Activated gamma-delta T cell treated with anti-CD3 and anti-CD28 coated beads, Interleukin-2, amount 50 U/mL, for 16 hours (primary cell): ENCODE data around the gene LY6G6F.

ENCODE experiments used
- DNase-seq: peaks from one replicate; pipeline ENCODE4 v3.0.0-alpha.2; 2020; ENCODE audit warnings: low read depth

The LY6G6F gene

DNA sequence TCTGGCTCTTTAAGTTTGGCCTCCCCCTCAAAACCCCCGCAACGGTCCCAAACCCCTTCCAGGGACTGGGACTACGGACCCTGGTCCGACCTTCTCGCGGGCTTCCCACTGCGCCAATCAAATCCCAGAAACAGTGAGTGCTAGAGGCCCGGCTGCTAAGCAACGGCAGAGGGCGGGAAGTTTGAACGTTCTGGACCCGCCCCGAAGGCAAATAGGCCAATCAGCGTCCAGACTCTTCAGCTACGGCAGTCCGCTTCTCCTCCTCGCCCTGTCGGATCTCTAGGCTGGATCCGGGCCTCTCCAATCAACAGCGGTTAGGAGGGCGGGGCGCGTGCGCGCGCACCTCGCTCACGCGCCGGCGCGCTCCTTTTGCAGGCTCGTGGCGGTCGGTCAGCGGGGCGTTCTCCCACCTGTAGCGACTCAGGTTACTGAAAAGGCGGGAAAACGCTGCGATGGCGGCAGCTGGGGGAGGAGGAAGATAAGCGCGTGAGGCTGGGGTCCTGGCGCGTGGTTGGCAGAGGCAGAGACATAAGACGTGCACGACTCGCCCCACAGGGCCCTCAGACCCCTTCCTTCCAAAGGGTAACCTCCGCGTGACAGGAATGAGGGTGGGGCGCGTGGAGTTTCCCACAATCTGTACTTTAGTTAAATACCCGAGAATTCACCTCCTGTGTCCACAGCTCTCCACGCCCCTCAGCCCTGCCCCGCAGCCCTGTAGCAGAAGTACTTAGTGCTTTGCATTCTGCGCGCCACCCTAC is 33.2 kb downstream of the LY6G6F start, which contains the start of gene MSH5:
MSH5 (plus strand) TSS at position 367 of the 758 bp plus-strand sequence. CDS start 462 bp downstream, outside the sequence.
- peak; percentile 91 for DNase-seq

- DNase-seq, result no peak
These were observed 33.9 kb downstream of the LY6G6F start for GRCh38 chr6:31740397-31741223.

DNA sequence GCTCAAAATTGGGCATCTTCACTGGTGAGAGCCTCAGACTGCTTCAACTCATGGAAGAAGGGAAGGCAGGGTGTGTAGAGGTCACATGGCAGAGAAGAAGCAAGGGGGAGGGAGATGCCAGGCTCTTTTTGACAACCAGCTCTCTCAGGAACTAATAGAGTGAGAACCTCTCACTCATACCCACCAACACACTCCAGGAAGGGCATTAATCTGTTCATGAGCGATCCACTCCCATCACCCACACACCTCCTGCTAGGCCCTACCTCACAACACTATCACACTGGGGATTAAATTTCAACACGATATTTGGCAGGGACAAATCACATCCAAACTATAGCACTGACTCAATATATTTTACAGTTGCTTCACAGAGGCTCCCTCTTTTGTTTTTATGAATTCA is 35.1 kb downstream of the LY6G6F start:
- DNase-seq, result no peak

GRCh38 chr6:31742894-31743293 is 36.2 kb downstream of the LY6G6F start:
- DNase-seq, result no peak

DNA sequence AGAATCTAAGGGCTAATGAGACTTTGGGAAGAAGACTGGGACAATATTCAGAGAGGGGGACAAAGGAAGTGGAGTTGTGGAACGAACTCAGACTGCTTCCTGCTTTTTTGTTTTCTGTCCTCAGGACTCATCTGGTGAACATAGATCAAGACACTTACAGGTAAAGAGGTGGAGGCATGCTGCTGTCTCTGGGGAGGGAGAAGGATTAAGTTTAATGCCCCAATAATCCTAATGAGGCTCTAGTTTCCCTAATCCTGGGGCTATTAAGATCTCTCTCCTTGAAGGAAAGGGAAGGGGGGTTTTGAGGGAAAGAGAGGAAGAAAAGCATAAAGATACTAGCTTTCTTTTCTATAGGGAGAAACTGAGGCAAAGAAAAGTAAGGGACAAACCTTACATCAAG is 37.8 kb downstream of the LY6G6F start:
- DNase-seq, result no peak

DNA sequence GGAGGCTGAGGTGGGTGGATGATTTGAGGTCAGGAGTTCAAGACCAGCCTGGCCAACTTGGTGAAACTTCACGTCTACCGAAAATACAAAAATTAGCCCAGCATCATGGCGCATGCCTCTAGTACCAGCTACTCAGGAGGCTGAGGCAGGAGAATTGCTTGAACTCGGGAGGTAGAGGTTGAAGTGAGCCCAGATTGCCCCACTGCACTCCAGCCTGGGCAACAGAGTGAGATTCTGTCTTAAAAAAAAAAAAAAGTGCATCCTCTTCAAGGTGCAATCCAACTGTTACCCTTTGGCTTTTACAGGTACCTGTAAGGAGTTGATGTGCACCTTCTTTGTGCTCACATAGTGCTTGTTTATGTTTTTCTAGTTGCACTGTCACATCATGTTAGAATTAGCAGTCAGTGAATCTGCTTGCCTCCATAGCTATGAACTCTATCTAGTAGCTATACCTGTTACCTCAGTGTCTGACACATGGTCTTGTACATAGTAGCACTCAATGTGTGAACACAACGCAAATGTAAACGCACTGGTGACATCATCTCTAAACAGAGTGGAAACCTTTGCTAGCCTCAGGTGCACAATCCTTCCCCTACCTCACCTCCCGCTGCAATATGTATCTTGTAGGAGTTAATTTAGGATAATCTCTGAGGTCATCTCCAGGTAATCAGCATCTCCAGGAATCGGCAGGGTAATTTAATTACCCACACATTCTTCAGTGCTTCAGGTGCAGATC is 42.8 kb downstream of the LY6G6F start:
- no peak for DNase-seq

DNA sequence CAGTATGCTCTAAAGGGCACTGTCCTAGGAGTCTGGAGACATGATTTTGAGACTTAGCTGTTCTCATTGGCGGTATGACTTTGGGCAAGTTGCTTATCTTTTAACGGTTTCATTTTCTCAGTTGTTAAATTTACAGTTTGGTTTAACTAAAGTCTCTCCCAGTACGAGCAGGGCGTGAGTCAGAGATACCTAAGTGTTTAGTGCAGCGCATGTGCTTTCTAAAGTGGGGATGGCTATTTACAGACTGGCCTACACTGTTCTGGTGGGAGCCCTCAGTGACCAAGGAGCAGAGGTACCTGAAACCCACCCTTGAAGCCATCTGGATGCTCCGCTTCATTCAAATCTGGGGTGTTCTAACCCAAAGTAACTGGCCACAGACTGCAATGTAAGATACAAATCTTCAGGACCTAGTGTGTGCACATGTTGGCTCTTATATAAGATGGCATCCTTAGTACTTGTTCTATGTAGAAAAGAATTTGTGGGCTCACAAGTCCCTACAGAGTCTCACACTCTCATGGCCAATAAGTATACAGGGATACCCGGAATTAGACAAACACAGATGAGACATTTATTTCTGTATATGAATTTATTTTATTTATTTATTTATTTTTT is 43.9 kb downstream of the LY6G6F start:
- no peak for DNase-seq

DNA sequence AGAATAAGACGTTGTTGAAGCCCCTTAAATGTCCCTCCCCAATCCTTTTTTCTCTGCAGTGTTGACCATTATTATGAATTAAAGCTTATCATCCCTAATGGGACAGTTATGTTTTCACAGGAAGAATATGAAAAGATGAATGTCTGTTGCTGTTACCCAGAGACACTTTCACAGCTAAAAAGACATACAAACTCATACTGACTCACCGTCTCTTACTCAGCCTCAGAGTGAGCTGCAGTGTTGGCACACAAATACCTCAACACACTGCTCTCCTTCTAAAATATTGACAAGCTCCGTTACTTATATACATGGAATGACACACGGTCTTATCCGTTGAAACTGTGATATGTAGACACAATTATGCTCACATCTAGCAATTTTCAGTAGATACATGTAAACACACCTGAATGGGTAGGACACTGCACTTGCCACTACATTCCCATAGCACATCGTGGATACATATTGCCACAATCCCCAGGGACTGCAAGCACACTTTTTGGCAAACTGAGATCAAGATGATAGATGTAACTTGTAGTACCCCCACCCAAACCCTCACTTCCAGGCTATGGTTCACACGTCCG is 46.2 kb downstream of the LY6G6F start:
- DNase-seq, result no peak

- no peak for DNase-seq
These were observed 51.6 kb downstream of the LY6G6F start for GRCh38 chr6:31758281-31758680.
